PFSK-1 (cell line): ENCODE data around the gene TRAK1.

Source experiments
- FOXP2 ChIP-seq: optimal IDR thresholded peaks from 2 replicates; pipeline ENCODE3; 2011; ENCODE audit warnings: borderline replicate concordance, control low read depth, inconsistent platforms; ENCODE audit not compliant: insufficient read depth; ENCODE audit errors: extremely low read length, extremely low read depth
- POLR2AphosphoS5 ChIP-seq: IDR thresholded peaks from 2 replicates; pipeline ENCODE4 v1.6.1; 2012; ENCODE audit warnings: low read depth, mild to moderate bottlenecking, control low read depth, low read length, moderate library complexity
- REST ChIP-seq, 2 experiments: IDR thresholded peaks; 2 replicates each; pipeline versions ENCODE4 v1.6.1 to v1.8.0; 2011 to 2012; ENCODE audit warnings: low read depth in 2 of 2, low read length in 2 of 2, control low read depth in 1 of 2, inconsistent platforms in 1 of 2, mild to moderate bottlenecking in 1 of 2, moderate library complexity in 1 of 2; ENCODE audit not compliant: insufficient read depth in 1 of 2
- SIN3A ChIP-seq: IDR thresholded peaks from 2 replicates; pipeline ENCODE4 v1.6.1; 2012; ENCODE audit warnings: mild to moderate bottlenecking, low read length, moderate library complexity, borderline replicate concordance; ENCODE audit not compliant: insufficient read depth
- TAF1 ChIP-seq: IDR thresholded peaks from 2 replicates; pipeline ENCODE4 v1.6.1; 2012; ENCODE audit warnings: low read length, control low read depth, borderline replicate concordance; ENCODE audit not compliant: insufficient read depth

TRAK1 gene

GRCh38 chr3:42270561-42270960 lies 179.4 kb downstream of the TRAK1 start:
- TF ChIP-seq REST (IDR thresholded peaks at IDR 0.05; ENCODE audit: insufficient read depth in 1 of 2, low read depth in 2 of 2, low read length in 2 of 2) (no peak), TAF1 (no peak), SIN3A (no peak), FOXP2 (no peak), POLR2AphosphoS5 (no peak)

- TF ChIP-seq SIN3A (no peak), FOXP2 (no peak), REST (IDR thresholded peaks at IDR 0.05; ENCODE audit: insufficient read depth in 1 of 2, low read depth in 2 of 2, low read length in 2 of 2) (no peak), POLR2AphosphoS5 (no peak)
Measured at GRCh38 chr3:42271786-42272185, 180.6 kb downstream of the TRAK1 start.

GRCh38 chr3:42273361-42273760 lies 182.2 kb downstream of the TRAK1 start:
- TF ChIP-seq SIN3A (no peak), TAF1 (no peak), FOXP2 (no peak), POLR2AphosphoS5 (no peak), REST (IDR thresholded peaks at IDR 0.05; ENCODE audit: insufficient read depth in 1 of 2, low read depth in 2 of 2, low read length in 2 of 2) (no peak)

GRCh38 chr3:42274266-42274665 lies 183.1 kb downstream of the TRAK1 start:
- no peak for TF ChIP-seq REST (IDR thresholded peaks at IDR 0.05; ENCODE audit: insufficient read depth in 1 of 2, low read depth in 2 of 2, low read length in 2 of 2)
- no peak for TF ChIP-seq SIN3A
- no peak for TF ChIP-seq TAF1
- TF ChIP-seq POLR2AphosphoS5: no peak
- TF ChIP-seq FOXP2: no peak

GRCh38 chr3:42275217-42275616 lies 184.1 kb downstream of the TRAK1 start:
- no peak for TF ChIP-seq REST (IDR thresholded peaks at IDR 0.05; ENCODE audit: insufficient read depth in 1 of 2, low read depth in 2 of 2, low read length in 2 of 2)
- TF ChIP-seq POLR2AphosphoS5: no peak
- no peak for TF ChIP-seq FOXP2
- TF ChIP-seq TAF1: no peak
- no peak for TF ChIP-seq SIN3A
